Measurements from ENCODE around the gene KIAA0232.
"Not testable (repeated sequence)": the region's sequence is repeated elsewhere in the genome, so short reads cannot be mapped to it uniquely, and the experiment has no call there.

The KIAA0232 gene

DNA sequence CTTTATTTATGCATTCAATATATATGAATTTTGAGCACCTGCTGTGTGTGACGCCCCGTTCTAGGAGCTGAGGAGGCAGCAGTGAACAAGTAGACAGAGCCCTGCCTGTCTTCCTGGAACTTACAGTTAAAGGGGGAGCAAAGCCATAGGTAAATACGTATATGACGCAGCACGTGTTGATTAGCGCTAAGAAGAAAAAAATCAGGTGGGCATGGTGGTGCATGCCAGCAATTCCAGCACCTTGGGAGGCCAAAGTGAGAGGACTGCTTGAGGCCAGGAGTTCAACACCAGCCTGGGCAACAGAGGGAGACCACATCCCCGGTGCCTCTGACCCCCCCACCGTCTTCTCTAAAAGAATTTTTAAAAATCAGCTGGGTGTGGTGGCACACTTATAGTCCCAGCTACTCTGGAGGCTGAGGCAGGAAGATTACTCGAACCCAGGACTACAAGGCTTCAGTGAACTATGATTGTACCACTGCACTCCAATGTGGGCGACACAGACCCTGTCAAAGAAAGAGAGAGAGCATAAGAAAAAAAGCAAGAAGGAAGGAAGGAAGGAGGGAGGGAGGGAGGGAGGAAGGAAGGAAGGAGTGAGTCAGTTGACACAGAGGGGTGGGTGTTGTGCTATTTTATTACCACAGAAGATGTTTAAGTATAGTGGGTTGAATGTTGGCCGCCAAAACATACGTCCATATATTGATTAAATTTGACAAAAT, 5.4 kb upstream of the KIAA0232 start:
- DNase-seq, result no peak

DNA sequence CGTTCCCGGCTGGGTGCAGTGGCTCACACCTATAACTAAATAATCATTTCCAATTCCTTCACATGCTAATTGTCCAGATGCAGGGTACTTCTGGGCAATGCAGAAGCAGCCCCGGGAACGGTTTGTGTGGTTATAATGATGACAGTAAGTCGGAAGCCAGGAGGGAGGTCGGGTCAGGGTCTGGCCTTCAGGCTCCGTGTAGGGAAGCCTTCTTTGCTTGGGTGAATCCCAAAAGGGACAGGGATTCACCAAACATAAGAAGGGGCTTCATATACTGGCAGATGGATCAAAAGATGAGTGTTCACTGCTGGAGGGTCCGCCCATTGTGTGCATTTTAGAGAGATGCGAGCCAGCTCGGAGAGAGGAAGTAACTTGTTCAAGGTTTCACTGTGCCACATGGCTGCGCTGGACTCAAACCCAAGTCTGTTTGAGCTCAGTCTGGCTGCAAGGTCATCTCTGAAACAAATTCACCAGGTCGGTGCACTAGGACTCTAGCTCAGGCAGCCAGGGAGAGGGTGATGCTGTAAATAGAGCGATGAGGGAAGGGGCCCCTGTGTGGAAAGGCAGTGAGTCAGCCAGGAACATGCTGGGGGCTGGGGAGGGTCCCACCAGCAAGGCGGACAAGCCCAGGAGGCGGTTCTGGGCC, 4.8 kb upstream of the KIAA0232 start:
- no peak for DNase-seq

DNA sequence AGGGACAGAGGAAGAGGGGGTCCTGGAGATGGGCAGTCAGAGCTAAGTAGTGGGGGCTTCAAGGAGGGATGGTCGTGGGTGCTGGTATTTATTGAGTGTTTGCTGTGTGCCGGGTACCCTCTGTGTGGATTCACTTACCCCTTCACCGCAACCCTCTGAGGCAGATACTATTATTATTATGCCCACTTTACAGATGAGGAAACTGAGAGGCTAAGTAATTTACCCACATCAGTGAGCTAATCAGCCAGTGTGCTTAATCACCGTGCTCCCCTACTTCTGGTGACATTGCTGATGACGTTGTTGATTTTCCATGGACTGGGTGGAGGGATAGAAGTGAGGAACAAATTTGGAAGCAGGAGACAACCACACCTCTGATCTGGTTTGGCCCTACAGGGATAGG, 4.1 kb upstream of the KIAA0232 start:
- DNase-seq, result no peak

DNA sequence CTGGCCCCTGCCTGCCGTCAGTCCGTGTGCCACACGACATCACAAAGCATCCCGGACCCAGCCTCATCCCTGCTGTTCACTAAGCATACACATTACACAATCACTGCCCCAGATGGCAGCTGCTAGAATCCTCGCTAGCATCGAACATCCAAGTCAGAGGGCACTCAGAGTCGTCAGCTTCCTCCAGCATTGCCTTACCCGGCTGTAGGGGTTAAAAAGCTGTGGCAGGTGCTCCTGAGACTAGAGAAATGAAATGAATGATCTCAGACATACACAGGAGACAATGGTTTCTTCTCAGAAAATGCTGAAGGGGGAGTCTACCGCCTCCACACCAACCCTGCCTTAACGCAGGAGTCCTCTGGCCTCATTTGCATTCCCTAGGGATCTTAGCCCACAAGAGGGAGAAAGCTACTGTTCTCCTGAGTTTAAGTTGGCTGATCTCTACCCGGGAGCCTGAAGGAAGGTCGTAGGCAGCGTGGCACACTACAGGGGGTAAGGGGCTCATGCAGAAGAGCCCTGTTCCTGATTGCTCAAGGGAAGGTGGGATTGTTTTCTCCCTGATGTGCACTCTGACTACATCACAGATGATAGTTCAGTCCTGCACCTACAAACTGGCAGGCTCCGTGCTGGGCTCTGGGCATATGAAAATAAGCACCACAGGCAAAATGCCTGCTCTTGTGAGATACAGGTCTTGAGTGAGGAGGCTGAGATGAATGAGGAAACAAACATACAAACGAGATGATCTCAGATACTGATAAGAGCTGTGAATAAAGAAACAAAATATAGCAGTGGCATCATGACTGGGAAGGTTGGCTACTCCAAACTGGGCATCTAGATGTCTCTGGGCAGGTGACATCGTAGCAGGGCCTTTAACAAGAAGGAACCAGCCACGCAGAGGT, 2.6 kb upstream of the KIAA0232 start:
- DNase-seq, result no peak

DNA sequence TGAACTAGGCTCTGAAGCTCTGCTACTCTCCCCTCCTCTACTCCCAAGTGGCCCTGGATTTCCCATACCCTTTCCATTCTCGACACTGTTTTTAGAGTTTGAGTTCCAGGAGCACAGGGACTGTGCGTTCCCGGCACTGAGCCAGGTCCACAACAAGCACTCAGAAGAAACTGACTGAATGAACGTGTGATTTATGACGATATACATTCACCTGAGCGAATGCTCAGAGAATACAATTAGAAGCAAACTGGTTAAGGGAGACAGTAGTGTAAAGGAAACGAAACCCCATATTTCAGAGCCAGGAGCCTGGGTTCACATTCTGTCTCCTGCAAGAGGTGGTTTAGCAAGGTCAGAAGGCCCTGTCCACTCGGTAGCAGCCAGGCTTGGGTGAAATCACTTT, 1.4 kb upstream of the KIAA0232 start:
- no peak for DNase-seq

DNA sequence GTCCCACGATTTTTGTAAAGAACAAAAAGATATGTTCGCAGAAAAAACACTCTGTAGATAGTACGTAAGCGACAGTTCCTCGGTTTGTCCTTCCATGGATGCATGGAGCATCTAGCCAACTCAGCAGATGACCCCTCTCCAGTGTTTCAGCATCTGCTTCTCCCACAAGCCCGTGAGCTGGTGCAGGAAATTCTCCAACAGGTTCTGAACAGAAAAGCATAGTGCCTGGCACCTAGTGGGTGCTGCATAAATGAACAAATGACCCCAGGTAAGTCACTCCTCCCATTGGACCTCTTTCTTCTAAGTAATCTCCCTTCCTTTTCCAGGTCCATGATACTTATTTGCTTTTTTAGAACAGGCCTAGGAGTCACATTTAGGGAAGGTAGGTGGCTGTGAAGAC, 966 bp upstream of the KIAA0232 start:
- DNase-seq, result no peak

DNA sequence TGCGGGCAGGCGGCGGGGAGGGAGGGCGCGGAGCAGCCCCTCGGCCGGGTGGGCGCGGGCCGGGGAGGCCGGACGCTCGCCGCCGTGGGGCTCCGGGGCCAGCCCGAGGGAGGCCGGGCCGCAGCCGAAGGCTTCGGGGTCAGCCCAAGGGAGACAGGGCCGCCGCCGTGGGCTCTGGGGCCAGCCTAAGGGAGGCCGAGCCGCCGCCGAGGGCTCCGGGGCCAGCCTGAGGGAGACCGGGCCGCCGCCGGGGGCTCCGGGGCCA, 251 bp downstream of the KIAA0232 start:
- DNase-seq, result no peak

DNA sequence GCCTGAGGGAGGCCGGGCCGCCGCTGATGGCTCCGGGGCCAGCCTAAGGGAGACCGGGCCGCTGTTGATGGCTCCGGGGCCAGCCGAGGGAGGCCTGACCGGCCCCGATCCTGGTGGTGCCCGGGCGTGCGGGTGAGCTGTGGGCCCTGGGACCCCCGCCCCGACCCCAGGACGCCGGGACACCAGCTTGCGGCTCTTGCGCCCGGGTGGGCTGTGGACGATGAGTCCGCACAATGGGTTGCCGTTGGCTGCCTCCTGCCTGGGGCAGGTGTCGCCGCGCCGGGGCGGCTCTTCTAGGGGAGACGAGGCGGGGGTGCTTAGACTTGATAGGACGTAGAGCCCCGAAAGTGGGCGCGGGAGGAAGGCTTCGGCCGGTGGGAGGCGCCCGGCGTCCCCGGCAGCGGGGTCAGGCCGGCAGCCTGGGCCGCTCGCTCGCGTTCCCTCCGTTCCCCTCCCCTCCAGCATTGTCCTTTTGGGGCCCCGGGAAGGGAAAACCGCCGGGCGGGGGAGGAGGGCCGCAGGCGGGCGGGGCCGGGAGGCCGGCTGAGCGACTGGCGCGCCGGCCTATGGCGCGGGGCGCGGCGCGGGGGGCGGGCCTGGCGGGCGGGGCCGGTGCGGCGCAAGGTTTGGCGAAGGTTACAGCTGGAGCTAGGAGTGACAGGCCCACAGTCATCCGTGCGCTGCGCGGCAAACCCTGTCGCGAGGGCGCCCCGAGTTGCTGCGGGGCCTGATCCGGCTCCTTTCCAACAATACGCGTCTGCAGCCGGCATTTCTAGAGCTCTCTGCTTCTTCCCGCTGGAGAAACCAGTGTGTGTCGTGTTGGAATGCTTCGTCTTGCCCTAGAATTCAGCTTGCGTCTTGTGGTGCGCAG, 819 bp downstream of the KIAA0232 start:
- peak; percentile 56 for DNase-seq

DNA sequence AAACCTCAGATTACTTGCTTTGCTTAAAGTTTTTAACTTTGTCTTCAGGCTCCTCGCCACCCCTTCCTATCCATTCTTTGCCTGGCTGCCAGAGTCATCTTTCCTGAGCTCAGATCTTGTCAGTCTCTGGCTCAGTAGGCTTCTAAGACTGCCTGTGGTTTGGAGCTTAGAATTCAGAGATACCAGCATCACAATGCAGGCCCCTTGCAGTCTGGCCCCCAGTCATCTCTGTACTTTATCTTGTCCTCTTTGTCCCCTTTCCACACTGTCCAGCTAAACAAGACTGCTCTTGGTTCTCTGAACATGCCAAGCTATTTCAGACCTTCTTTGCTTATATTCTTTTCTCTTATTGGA, 3.0 kb downstream of the KIAA0232 start:
- DNase-seq, result no peak

DNA sequence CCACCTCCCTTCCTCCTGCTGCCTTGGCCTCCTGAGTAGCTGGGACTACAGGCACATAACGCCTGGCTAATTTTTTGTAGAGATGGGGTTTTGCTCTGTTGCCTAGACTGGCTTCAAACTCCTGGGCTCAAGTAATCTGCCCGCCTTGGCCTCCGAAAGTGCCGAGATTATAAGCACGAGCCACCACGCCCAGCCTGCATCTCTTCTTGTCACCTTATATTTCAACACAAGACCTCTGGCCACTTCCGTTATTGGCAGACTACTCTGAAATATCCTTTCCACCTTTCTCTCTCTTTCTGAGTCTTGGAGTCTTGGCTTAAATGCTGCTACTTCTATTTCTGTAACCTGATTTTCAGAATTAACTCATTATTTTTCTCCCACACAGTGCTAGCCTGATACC, 5.6 kb downstream of the KIAA0232 start:
- DNase-seq, result no peak

DNA sequence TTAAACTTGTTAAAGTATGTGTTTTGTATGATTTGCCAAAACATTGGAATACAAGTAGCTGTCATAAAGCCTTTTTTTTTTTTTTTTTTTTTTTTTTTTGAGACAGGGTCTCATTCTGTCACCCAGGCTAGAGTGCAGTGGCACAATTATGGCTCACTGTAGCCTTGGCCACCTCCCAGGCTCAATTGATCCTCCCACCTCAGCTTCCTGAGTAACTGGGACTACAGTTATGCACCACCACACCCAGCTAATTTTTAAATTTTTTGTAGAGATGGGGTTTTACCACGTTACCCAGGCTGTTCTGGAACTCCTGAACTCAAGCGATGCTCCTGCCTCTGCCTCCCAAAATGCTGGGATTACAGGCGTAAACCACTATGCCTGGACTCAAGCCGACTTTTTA, 8.7 kb downstream of the KIAA0232 start:
- DNase-seq, result not testable (repeated sequence)

DNA sequence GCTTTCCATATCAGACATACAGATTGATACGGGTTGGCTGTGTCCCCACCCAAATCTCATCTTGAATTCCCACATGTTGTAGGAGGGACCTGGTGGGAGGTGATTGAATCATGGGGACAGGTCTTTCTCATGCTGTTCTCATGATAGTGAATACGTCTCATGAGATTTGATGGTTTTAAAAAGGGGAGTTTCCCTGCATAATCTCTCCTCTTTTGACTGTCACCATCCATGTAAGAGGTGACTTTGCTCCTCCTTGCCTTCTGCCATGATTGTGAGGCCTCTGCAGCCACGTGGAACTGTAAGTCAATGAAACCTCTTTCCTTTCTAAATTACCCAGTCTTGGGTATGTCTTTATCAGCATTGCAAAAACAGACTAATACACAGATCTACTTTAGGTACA, 9.3 kb downstream of the KIAA0232 start:
- DNase-seq, result not testable (repeated sequence)

DNA sequence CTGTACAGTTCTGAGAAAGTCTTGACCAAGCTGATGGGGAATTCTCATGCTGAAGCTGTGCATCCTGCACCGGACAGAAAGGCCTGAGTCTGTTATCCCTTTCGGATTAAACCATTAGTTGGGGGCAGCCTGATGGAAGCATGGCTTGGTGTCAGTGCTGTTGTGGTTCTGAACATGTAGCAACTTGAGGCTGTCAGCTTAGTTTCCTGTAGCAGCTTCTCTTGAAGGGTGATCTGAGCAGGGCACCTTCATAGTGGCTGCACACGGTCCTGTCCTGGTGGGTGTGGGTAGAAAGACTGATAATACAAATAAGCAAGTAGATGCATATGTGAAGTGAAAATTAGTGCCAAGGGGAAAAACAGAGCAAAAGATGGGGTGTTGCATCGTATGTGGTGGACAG, 11.7 kb downstream of the KIAA0232 start:
- DNase-seq, result no peak

DNA sequence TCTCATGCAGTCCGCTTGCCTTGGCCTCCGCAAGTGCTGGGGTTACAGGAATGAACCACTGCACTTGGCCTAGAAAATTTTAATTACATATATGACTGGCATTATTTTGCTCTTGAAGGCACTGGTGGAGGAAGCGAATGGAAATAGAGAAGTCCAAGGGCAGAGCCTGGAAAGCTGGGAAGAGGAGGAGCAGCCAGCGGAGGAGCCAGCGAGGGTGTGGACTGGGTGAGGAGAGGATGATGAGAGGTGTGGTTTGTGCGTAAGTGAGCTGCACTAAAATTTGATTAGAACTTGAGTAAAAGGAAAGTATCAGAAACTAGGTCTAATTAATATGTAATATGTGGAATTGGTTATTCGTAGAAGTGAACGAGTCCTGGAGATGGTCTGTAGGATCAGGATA, 13.3 kb downstream of the KIAA0232 start:
- DNase-seq, result no peak

DNA sequence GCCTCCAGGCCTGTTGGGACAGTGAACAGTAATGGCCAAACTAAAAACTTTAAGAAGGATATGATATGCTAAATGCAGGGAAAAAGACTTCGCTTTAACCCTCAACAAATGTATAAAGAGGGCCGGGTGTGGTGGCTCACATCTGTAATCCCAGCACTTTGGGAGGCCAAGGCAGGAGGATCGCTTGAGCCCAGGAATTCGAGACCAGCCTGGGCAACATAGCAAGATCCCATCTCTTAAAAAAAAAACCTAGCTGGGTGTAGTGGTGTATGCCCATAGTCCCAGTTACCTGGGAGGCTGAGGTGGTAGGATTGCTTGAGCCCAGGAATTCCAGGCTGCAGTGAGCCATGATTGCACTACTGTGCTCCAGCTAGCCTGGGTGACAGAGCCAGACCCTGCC, 14.8 kb downstream of the KIAA0232 start:
- DNase-seq, result not testable (repeated sequence)

DNA sequence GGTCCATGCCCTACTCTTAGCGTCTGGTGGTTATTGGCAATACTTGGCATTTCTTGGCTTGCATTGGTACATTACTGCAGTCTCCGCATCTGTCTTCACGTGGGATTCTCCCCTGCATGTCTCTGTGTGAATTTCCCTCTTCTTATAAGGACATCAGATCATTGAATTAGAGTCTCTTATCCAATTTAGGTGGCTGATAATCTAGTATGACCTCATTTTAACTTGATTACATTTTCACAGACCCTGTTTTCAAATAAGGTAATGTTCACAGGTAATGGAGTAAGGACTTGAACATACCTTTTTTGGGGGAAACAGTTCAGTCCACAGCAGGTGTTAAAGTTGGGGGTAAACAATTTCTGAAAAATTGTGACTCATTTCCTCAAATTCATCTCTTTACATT, 16.6 kb downstream of the KIAA0232 start:
- no peak for DNase-seq

DNA sequence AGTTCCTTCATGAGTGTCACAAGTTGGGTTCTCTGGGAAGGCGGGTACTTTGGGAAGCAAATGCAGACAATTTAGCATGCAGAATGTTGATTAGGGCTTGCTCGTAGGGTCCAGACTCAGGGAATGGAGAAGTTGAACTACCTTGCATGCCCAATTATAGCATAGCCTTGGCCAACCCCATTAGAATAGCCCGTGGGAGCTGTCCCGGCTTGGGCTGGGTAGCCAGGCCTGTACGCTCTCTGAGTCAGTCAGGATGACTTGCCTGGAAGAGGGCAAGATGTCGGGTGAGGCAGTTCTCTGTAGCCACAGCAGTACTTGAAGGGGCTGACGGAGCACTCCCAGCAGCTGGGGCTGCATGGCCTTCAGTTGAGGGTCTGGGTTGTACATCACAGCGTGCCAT, 19.5 kb downstream of the KIAA0232 start:
- peak; percentile 42 for DNase-seq

DNA sequence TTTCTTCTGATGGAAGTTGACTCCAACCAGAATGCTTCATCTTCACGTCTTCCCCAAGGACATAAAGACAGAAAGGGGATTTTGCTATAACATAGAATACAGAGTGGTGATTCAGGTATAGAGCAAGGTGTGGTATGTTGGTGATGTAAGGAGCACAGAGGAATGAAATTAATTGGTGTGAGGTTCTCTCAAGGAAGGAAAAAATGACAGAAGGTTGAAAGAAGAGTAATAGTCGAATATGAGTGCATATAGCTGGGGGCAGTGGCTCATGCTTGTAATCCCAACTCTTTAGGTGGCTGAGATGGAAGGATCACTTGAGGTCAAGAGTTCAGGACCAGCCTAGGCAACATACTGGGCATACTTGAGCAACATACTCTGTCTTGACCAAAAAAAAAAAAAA, 20.1 kb downstream of the KIAA0232 start:
- DNase-seq, result no peak

DNA sequence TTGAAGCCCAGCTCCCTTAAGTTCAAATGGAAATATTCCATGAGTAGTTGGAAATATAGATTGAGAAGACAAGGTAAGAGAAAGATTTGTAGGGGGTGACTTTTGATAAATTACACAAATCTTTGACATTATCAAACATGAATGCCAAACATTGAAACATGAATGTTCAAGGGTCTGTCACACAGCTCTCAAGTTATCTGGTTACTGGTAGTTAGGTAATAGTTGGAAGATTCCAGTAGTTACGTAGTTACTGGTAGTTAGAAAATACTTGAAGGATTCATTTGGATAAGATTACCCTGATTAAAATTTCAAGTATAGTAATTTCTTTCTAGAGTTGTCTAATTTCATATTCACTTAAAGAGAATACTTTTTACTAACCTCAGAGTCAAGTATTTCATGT, 20.7 kb downstream of the KIAA0232 start:
- DNase-seq, result no peak

DNA sequence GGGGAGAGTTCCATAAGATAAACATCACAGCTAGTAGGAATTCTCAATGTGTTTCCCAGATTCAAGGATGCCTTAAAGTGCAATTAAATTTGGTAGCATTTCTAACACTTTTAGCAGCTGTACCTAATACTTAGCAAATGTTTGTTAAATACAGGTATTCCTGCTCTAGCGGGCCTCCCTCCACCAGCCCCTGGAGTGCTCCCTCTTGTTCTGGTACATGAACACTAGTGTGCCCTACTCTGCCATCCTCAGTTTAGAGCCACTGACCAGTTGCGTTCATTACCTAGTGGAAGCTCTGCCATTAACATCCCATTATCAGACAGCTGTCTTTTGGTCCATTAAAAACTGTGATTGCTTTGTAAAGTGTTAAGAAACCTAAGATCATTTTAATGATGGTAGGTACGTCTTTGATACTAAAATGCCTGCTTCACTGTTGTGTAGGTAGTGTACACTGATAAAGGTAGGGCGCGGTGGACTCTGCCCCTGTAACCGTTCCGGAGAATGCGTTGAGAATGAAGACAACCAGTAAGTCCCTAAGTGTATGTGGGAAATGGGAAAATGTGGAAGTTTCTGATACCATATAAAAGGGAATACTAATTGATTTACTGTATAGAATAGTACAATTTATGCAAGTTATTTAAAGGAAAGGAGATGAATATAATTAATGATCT, 21.7 kb downstream of the KIAA0232 start:
- DNase-seq, result no peak

DNA sequence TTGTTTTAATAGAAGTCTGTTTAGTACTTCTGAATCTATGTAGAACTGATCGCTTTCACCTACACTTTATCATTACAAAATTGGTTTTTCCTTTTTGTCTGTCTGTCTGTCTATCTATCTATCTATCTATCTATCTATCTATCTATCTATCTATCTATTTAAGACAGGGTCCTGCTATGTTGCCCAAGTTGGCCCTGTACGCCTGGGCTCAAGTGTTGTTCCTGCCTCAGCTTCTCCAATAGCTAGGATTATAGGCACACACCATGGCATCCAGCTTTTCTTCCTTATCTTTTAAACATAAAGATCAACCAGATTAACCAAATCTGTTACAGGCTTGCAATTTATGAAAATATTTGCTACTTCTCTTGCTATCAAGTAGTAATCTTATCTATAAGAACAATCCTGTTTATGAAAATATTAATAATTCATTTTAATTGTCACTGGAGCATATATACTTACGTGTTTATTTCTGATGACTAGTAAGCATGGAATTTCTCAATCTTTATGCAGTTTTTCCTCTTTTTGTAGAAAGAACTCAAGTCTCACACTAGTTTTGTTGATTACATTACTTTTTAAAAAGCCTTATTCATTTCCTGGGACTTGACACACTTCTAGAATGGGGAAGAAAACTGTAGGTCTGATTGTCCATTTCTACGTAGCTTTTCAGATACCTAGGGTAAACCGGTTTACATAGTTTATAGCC, 24.5 kb downstream of the KIAA0232 start:
- DNase-seq, result no peak

DNA sequence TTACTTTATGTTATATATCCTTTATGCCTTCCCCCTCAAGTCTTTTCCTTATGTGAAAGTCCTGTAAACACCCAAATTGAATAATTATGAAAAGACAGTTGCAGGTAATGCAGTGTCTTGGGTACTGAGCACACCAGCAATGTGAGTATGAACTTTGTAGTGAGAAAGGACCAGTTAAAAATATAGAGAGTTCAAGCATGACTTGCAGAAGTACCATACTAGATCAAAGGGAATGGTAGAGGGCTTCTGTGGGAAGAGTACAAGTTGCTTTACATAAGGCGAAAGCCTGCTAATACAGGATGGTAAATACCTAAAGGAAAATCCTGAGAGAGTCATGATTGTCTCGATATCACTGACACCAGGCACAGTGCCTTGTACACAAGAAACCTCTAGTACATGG, 25.7 kb downstream of the KIAA0232 start:
- DNase-seq, result no peak
